SK-N-SH (cell line): ENCODE data around the gene EPM2A. TPM values are rescaled to one million over a fixed set of nuclear protein-coding genes. Genes with fewer than 3 reads are reported as not detected.
A peak's percentile ranks its signal among the peaks of the same experiment; 100 is the strongest.

Source experiments
- CTCF ChIA-PET: fragments of 300-600, 350-600 bp; formaldehyde crosslinking; extraction: SDS; loops from one replicate; lab custom pipeline; 2021; lab: Yijun Ruan, JAX
- POLR2A ChIA-PET: fragments of 350-600 bp; sonication (Branson Sonifier 250); formaldehyde crosslinking; extraction: SDS; loops from one replicate; lab custom pipeline; 2020; ENCODE audit warnings: antibody characterized with exemption, inconsistent platforms; lab: Yijun Ruan, JAX
- DNase-seq: peaks from one replicate; pipeline ENCODE4 v3.0.0; 2012
- H2AFZ ChIP-seq: fragments of 200-600 bp; sonication (generic); 2 replicates; pipeline ENCODE4 v1.8.1; 2016; ENCODE audit warnings: antibody characterized with exemption, mild to moderate bottlenecking, low read depth
- H3F3A ChIP-seq: fragments of 200-600 bp; sonication (generic); replicated peaks from 2 replicates; pipeline ENCODE3; 2016; ENCODE audit warnings: antibody characterized with exemption, mild to moderate bottlenecking; ENCODE audit not compliant: insufficient read depth
- H3K27ac ChIP-seq, 2 experiments: fragments of 200-500 bp in 1 of 2; fragments of 200-600 bp in 1 of 2; sonication (Bioruptor generic) in 1 of 2; sonication (generic), shearing (Covaris generic) in 1 of 2; 2 replicates each; pipeline versions ENCODE4 v1.5.1 to v1.6.1; 2014 to 2016; ENCODE audit warnings: low read depth in 2 of 2, inconsistent platforms in 1 of 2, low read length in 1 of 2, mild to moderate bottlenecking in 1 of 2, mixed read lengths in 1 of 2
- H3K27me3 ChIP-seq: fragments of 200-600 bp; sonication (generic), shearing (Covaris generic); 2 replicates; pipeline ENCODE4 v1.6.1; 2016; ENCODE audit warnings: mixed run types; ENCODE audit not compliant: insufficient read depth
- H3K36me3 ChIP-seq, 2 experiments: fragments of 200-500 bp in 1 of 2; fragments of 200-600 bp in 1 of 2; sonication (Bioruptor generic) in 1 of 2; sonication (generic) in 1 of 2; replicated peaks in 1 of 2; 2 replicates each; pipeline versions ENCODE3 to v1.5.1; 2014 to 2016; ENCODE audit warnings: low read length in 1 of 2, mild to moderate bottlenecking in 1 of 2; ENCODE audit not compliant: insufficient read depth in 2 of 2, control insufficient read depth in 1 of 2
- H3K4me1 ChIP-seq, 2 experiments: fragments of 200-500 bp in 1 of 2; fragments of 200-600 bp in 1 of 2; sonication (Bioruptor generic) in 1 of 2; sonication (generic), shearing (Covaris generic) in 1 of 2; 2 replicates each; pipeline versions ENCODE4 v1.5.1 to v1.6.1; 2014 to 2016; ENCODE audit warnings: low read depth in 1 of 2, low read length in 1 of 2, mixed run types in 1 of 2; ENCODE audit not compliant: insufficient read depth in 2 of 2, control insufficient read depth in 1 of 2
- H3K4me2 ChIP-seq: fragments of 200-600 bp; sonication (generic), shearing (Covaris generic); 2 replicates; pipeline ENCODE4 v1.6.1; 2017; ENCODE audit warnings: mixed run types
- H3K4me3 ChIP-seq, 2 experiments: fragments of 200-500 bp in 1 of 2; fragments of 200-600 bp in 1 of 2; sonication (Bioruptor generic) in 1 of 2; sonication (generic), shearing (Covaris generic) in 1 of 2; 2 replicates each; pipeline versions ENCODE4 v1.5.1 to v1.8.1; 2014 to 2016; ENCODE audit warnings: low read depth in 2 of 2, inconsistent platforms in 1 of 2, low read length in 1 of 2, mild to moderate bottlenecking in 1 of 2, mixed read lengths in 1 of 2, moderate library complexity in 1 of 2
- H3K79me2 ChIP-seq: fragments of 200-600 bp; sonication (generic); 2 replicates; pipeline ENCODE4 v1.8.1; 2017; ENCODE audit warnings: mild to moderate bottlenecking; ENCODE audit not compliant: insufficient read depth
- H3K9ac ChIP-seq: fragments of 200-600 bp; sonication (generic); 2 replicates; pipeline ENCODE4 v1.6.1; 2017; ENCODE audit warnings: mixed run types
- H3K9me2 ChIP-seq: fragments of 200-600 bp; sonication (generic); 2 replicates; pipeline ENCODE4 v1.6.1; 2017; ENCODE audit warnings: mixed run types
- H3K9me3 ChIP-seq: fragments of 200-600 bp; sonication (generic); 2 replicates; pipeline ENCODE4 v1.6.1; 2017; ENCODE audit warnings: mixed run types, mild to moderate bottlenecking, moderate library complexity
- H4K20me1 ChIP-seq: fragments of 200-600 bp; sonication (generic); 2 replicates; pipeline ENCODE4 v1.6.1; 2017; ENCODE audit warnings: mild to moderate bottlenecking, mixed run types; ENCODE audit not compliant: insufficient read depth
- CTCF ChIP-seq: fragments of 200-600 bp; sonication (generic); IDR thresholded peaks from 2 replicates; pipeline ENCODE4 v1.6.1; 2017; ENCODE audit warnings: antibody characterized with exemption, mild to moderate bottlenecking, moderate library complexity
- EP300 ChIP-seq, 2 experiments: IDR thresholded peaks; 2 replicates each; pipeline versions ENCODE4 v1.4.0 to v1.6.1; 2012; ENCODE audit warnings: borderline replicate concordance in 1 of 2, low read depth in 1 of 2, low read length in 1 of 2
- FOXM1 ChIP-seq: IDR thresholded peaks from 2 replicates; pipeline ENCODE4 v1.4.0; 2012; ENCODE audit warnings: low read depth, mild to moderate bottlenecking
- IRF3 ChIP-seq: fragments of 150-350 bp; IDR thresholded peaks from 2 replicates; pipeline ENCODE4 v1.6.1; 2016; ENCODE audit warnings: mild to moderate bottlenecking, low read depth, low read length
- JUND ChIP-seq: IDR thresholded peaks from 2 replicates; pipeline ENCODE4 v1.4.0; 2012
- MAX ChIP-seq: IDR thresholded peaks from 2 replicates; pipeline ENCODE4 v1.4.0; 2012; ENCODE audit warnings: low read depth
- NRF1 ChIP-seq: IDR thresholded peaks from 2 replicates; pipeline ENCODE4 v1.6.1; 2012; ENCODE audit warnings: low read depth, mild to moderate bottlenecking, low read length
- PBX3 ChIP-seq: IDR thresholded peaks from 2 replicates; pipeline ENCODE4; 2012
- RXRA ChIP-seq: IDR thresholded peaks from 2 replicates; pipeline ENCODE4 v1.4.0; 2012; ENCODE audit warnings: low read depth, mild to moderate bottlenecking, borderline replicate concordance
- TAF1 ChIP-seq: IDR thresholded peaks from 2 replicates; pipeline ENCODE4 v1.6.1; 2012; ENCODE audit warnings: low read depth, mild to moderate bottlenecking, low read length, moderate library complexity, borderline replicate concordance
- TEAD4 ChIP-seq: IDR thresholded peaks from 2 replicates; pipeline ENCODE4 v1.4.0; 2012; ENCODE audit warnings: mild to moderate bottlenecking, borderline replicate concordance; ENCODE audit not compliant: insufficient read depth
- WGBS: methylation state at CpG from one replicate; pipeline ENCODE4 v1.1.6; 2017; ENCODE audit warnings: low lambda C conversion rate; 5-methylcytosine and 5-hydroxymethylcytosine counted together
- polyA plus RNA-seq, 3 experiments: library from polyadenylated mRNA; depleted of rRNA; stranded (reverse); fragments of >200 nt; gene quantifications; 2 replicates each; pipeline ENCODE4 v1.2.3, GENCODE V29; 2012

The EPM2A gene
- polyA plus RNA-seq, 1 of the 3 experiments (the other 2 are of a cell fraction): 2.7 TPM

GRCh38 chr6:145735356-145736165 lies at the start of gene EPM2A (continued):
- TF ChIP-seq FOXM1 (no peak), MAX (peak; percentile 96), EP300 (IDR thresholded peaks at IDR 0.05; ENCODE audit: borderline replicate concordance in 1 of 2, low read depth in 1 of 2, low read length in 1 of 2) (no peak), TAF1 (0 out of 2 replicates have a peak, but pooled peaks have one; percentile 13), NRF1 (no peak)

- no peaks in the 10 kb centered on the region for H3F3A ChIP-seq
- no peaks in the 10 kb centered on the region for H4K20me1 ChIP-seq
- H3K4me1 ChIP-seq: no peaks in the 10 kb centered on the region; a peak in 2 of 4 replicates
- POLR2A ChIA-PET: no interaction called here
- no peaks in the 10 kb centered on the region; the same call in 1 of the 2 replicates for H3K9me3 ChIP-seq
- H3K4me2 ChIP-seq: no peak overlapping the region
- H3K9ac ChIP-seq: no peak overlapping the region
- no peaks in the 10 kb centered on the region for H3K27me3 ChIP-seq
- H3K36me3 ChIP-seq: peaks cover 2 to 8% of the 10 kb centered on the region in 2 experiments
- WGBS: 100% methylated on average over 1 of the region's 1 CpG
- no peak overlapping the region for H3K4me3 ChIP-seq
- H3K27ac ChIP-seq: no peak overlapping the region
- CTCF ChIA-PET: no interaction called here
- no peak for TF ChIP-seq TEAD4
- TF ChIP-seq RXRA: no peak
- TF ChIP-seq JUND: no peak
- no peak for TF ChIP-seq CTCF
- no peak for TF ChIP-seq IRF3
- no peak for TF ChIP-seq PBX3
- no peak for DNase-seq
- H3K9me2 ChIP-seq: no peaks in the 10 kb centered on the region
- peaks cover 8% of the 10 kb centered on the region; the same call in 1 of the 2 replicates for H3K79me2 ChIP-seq
- no peak overlapping the region for H2AFZ ChIP-seq
Observed at GRCh38 chr6:145784683-145785082, 49.4 kb upstream of the EPM2A start.
